SK-N-SH (cell line): Measurements from ENCODE around the gene OXSR1. TPM values are rescaled to one million over a fixed set of nuclear protein-coding genes. Genes with fewer than 3 reads are reported as not detected.

ENCODE experiments used
- CTCF ChIA-PET: fragments of 300-600, 350-600 bp; formaldehyde crosslinking; extraction: SDS; loops from one replicate; lab custom pipeline; 2021; lab: Yijun Ruan, JAX
- POLR2A ChIA-PET: fragments of 350-600 bp; sonication (Branson Sonifier 250); formaldehyde crosslinking; extraction: SDS; loops from one replicate; lab custom pipeline; 2020; ENCODE audit warnings: antibody characterized with exemption, inconsistent platforms; lab: Yijun Ruan, JAX
- DNase-seq: peaks from one replicate; pipeline ENCODE4 v3.0.0; 2012
- H2AFZ ChIP-seq: fragments of 200-600 bp; sonication (generic); 2 replicates; pipeline ENCODE4 v1.8.1; 2016; ENCODE audit warnings: antibody characterized with exemption, mild to moderate bottlenecking, low read depth
- H3F3A ChIP-seq: fragments of 200-600 bp; sonication (generic); replicated peaks from 2 replicates; pipeline ENCODE3; 2016; ENCODE audit warnings: antibody characterized with exemption, mild to moderate bottlenecking; ENCODE audit not compliant: insufficient read depth
- H3K27ac ChIP-seq, 2 experiments: fragments of 200-500 bp in 1 of 2; fragments of 200-600 bp in 1 of 2; sonication (Bioruptor generic) in 1 of 2; sonication (generic), shearing (Covaris generic) in 1 of 2; 2 replicates each; pipeline versions ENCODE4 v1.5.1 to v1.6.1; 2014 to 2016; ENCODE audit warnings: low read depth in 2 of 2, inconsistent platforms in 1 of 2, low read length in 1 of 2, mild to moderate bottlenecking in 1 of 2, mixed read lengths in 1 of 2
- H3K27me3 ChIP-seq: fragments of 200-600 bp; sonication (generic), shearing (Covaris generic); 2 replicates; pipeline ENCODE4 v1.6.1; 2016; ENCODE audit warnings: mixed run types; ENCODE audit not compliant: insufficient read depth
- H3K36me3 ChIP-seq, 2 experiments: fragments of 200-500 bp in 1 of 2; fragments of 200-600 bp in 1 of 2; sonication (Bioruptor generic) in 1 of 2; sonication (generic) in 1 of 2; replicated peaks in 1 of 2; 2 replicates each; pipeline versions ENCODE3 to v1.5.1; 2014 to 2016; ENCODE audit warnings: low read length in 1 of 2, mild to moderate bottlenecking in 1 of 2; ENCODE audit not compliant: insufficient read depth in 2 of 2, control insufficient read depth in 1 of 2
- H3K4me1 ChIP-seq, 2 experiments: fragments of 200-500 bp in 1 of 2; fragments of 200-600 bp in 1 of 2; sonication (Bioruptor generic) in 1 of 2; sonication (generic), shearing (Covaris generic) in 1 of 2; 2 replicates each; pipeline versions ENCODE4 v1.5.1 to v1.6.1; 2014 to 2016; ENCODE audit warnings: low read depth in 1 of 2, low read length in 1 of 2, mixed run types in 1 of 2; ENCODE audit not compliant: insufficient read depth in 2 of 2, control insufficient read depth in 1 of 2
- H3K4me2 ChIP-seq: fragments of 200-600 bp; sonication (generic), shearing (Covaris generic); 2 replicates; pipeline ENCODE4 v1.6.1; 2017; ENCODE audit warnings: mixed run types
- H3K4me3 ChIP-seq, 2 experiments: fragments of 200-500 bp in 1 of 2; fragments of 200-600 bp in 1 of 2; sonication (Bioruptor generic) in 1 of 2; sonication (generic), shearing (Covaris generic) in 1 of 2; 2 replicates each; pipeline versions ENCODE4 v1.5.1 to v1.8.1; 2014 to 2016; ENCODE audit warnings: low read depth in 2 of 2, inconsistent platforms in 1 of 2, low read length in 1 of 2, mild to moderate bottlenecking in 1 of 2, mixed read lengths in 1 of 2, moderate library complexity in 1 of 2
- H3K79me2 ChIP-seq: fragments of 200-600 bp; sonication (generic); 2 replicates; pipeline ENCODE4 v1.8.1; 2017; ENCODE audit warnings: mild to moderate bottlenecking; ENCODE audit not compliant: insufficient read depth
- H3K9ac ChIP-seq: fragments of 200-600 bp; sonication (generic); 2 replicates; pipeline ENCODE4 v1.6.1; 2017; ENCODE audit warnings: mixed run types
- H3K9me2 ChIP-seq: fragments of 200-600 bp; sonication (generic); 2 replicates; pipeline ENCODE4 v1.6.1; 2017; ENCODE audit warnings: mixed run types
- H3K9me3 ChIP-seq: fragments of 200-600 bp; sonication (generic); 2 replicates; pipeline ENCODE4 v1.6.1; 2017; ENCODE audit warnings: mixed run types, mild to moderate bottlenecking, moderate library complexity
- H4K20me1 ChIP-seq: fragments of 200-600 bp; sonication (generic); 2 replicates; pipeline ENCODE4 v1.6.1; 2017; ENCODE audit warnings: mild to moderate bottlenecking, mixed run types; ENCODE audit not compliant: insufficient read depth
- GABPA ChIP-seq: IDR thresholded peaks from 2 replicates; pipeline ENCODE4 v1.4.0; 2012; ENCODE audit warnings: low read depth, mild to moderate bottlenecking
- RFX5 ChIP-seq: IDR thresholded peaks from 2 replicates; pipeline ENCODE4 v1.6.1; 2012; ENCODE audit warnings: mild to moderate bottlenecking, improper control_type of control experiment, low read length
- TAF1 ChIP-seq: IDR thresholded peaks from 2 replicates; pipeline ENCODE4 v1.6.1; 2012; ENCODE audit warnings: low read depth, mild to moderate bottlenecking, low read length, moderate library complexity, borderline replicate concordance
- USF1 ChIP-seq: IDR thresholded peaks from 2 replicates; pipeline ENCODE4 v1.4.0; 2012; ENCODE audit warnings: low read depth, borderline replicate concordance
- WGBS: methylation state at CpG from one replicate; pipeline ENCODE4 v1.1.6; 2017; ENCODE audit warnings: low lambda C conversion rate; 5-methylcytosine and 5-hydroxymethylcytosine counted together
- polyA plus RNA-seq, 3 experiments: library from polyadenylated mRNA; depleted of rRNA; stranded (reverse); fragments of >200 nt; gene quantifications; 2 replicates each; pipeline ENCODE4 v1.2.3, GENCODE V29; 2012
- TF ChIP-seq, protein P1 (sequence below): IDR thresholded peaks from 2 replicates; pipeline ENCODE4 v1.6.1; 2012; ENCODE audit warnings: mild to moderate bottlenecking, low read depth, low read length, moderate library complexity
- TF ChIP-seq, protein P2 (sequence below): IDR thresholded peaks from 2 replicates; pipeline ENCODE4 v1.4.0; 2012; ENCODE audit warnings: low read depth, borderline replicate concordance
- TF ChIP-seq, protein P3 (sequence below): IDR thresholded peaks from 2 replicates; pipeline ENCODE4 v1.4.0; 2012; ENCODE audit warnings: low read depth
- TF ChIP-seq, protein P4 (sequence below): fragments of 150-350 bp; IDR thresholded peaks from 2 replicates; pipeline ENCODE4 v1.6.1; 2017; ENCODE audit warnings: antibody characterized with exemption, low read length, low read depth, borderline replicate concordance
- TF ChIP-seq, protein P5 (sequence below): fragments of 150-350 bp; IDR thresholded peaks from 2 replicates; pipeline ENCODE4 v1.6.1; 2016; ENCODE audit warnings: mild to moderate bottlenecking, low read depth, low read length

OXSR1 gene
- polyA plus RNA-seq, 1 of the 3 experiments (the other 2 are of a cell fraction), result 22.3 TPM

- no peaks in the 10 kb centered on the region for H3F3A ChIP-seq
- no peaks in the 10 kb centered on the region for H3K79me2 ChIP-seq
- H3K9me2 ChIP-seq, result no peaks in the 10 kb centered on the region
- DNase-seq, result no peak
- TF ChIP-seq, protein P1, sequence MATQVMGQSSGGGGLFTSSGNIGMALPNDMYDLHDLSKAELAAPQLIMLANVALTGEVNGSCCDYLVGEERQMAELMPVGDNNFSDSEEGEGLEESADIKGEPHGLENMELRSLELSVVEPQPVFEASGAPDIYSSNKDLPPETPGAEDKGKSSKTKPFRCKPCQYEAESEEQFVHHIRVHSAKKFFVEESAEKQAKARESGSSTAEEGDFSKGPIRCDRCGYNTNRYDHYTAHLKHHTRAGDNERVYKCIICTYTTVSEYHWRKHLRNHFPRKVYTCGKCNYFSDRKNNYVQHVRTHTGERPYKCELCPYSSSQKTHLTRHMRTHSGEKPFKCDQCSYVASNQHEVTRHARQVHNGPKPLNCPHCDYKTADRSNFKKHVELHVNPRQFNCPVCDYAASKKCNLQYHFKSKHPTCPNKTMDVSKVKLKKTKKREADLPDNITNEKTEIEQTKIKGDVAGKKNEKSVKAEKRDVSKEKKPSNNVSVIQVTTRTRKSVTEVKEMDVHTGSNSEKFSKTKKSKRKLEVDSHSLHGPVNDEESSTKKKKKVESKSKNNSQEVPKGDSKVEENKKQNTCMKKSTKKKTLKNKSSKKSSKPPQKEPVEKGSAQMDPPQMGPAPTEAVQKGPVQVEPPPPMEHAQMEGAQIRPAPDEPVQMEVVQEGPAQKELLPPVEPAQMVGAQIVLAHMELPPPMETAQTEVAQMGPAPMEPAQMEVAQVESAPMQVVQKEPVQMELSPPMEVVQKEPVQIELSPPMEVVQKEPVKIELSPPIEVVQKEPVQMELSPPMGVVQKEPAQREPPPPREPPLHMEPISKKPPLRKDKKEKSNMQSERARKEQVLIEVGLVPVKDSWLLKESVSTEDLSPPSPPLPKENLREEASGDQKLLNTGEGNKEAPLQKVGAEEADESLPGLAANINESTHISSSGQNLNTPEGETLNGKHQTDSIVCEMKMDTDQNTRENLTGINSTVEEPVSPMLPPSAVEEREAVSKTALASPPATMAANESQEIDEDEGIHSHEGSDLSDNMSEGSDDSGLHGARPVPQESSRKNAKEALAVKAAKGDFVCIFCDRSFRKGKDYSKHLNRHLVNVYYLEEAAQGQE, result peak; percentile 74
- TF ChIP-seq TAF1 (no peak), USF1 (no peak)
- TF ChIP-seq, protein P2, sequence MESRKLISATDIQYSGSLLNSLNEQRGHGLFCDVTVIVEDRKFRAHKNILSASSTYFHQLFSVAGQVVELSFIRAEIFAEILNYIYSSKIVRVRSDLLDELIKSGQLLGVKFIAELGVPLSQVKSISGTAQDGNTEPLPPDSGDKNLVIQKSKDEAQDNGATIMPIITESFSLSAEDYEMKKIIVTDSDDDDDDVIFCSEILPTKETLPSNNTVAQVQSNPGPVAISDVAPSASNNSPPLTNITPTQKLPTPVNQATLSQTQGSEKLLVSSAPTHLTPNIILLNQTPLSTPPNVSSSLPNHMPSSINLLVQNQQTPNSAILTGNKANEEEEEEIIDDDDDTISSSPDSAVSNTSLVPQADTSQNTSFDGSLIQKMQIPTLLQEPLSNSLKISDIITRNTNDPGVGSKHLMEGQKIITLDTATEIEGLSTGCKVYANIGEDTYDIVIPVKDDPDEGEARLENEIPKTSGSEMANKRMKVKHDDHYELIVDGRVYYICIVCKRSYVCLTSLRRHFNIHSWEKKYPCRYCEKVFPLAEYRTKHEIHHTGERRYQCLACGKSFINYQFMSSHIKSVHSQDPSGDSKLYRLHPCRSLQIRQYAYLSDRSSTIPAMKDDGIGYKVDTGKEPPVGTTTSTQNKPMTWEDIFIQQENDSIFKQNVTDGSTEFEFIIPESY, result no peak
- no peak overlapping the region for H3K4me2 ChIP-seq
- whole genome bisulfite sequencing, result 100% methylated on average over 1 of the region's 6 CpGs
- ChIA-PET POLR2A (no interaction called here), CTCF (interaction anchor here (1.5 kb wide), 1 partner anchor 8 kb away, joined by 3 read pairs; no protein-coding TSS in a partner anchor)
- H3K9me3 ChIP-seq, result no peaks in the 10 kb centered on the region
- no peak overlapping the region for H3K9ac ChIP-seq
- H3K4me1 ChIP-seq, result no peaks in the 10 kb centered on the region
- no peak overlapping the region for H2AFZ ChIP-seq
- H3K36me3 ChIP-seq, result peaks cover 34 to 80% of the 10 kb centered on the region in 2 experiments
- H3K4me3 ChIP-seq, result no peak overlapping the region
- H4K20me1 ChIP-seq, result no peaks in the 10 kb centered on the region
- no peaks in the 10 kb centered on the region for H3K27me3 ChIP-seq
- no peak overlapping the region for H3K27ac ChIP-seq
Measured at GRCh38 chr3:38126121-38126892, 39.0 kb upstream of the OXSR1 start.

- POLR2A ChIA-PET, result no interaction called here
- Histone ChIP-seq H3K27me3 (no peaks in the 10 kb centered on the region), H3K4me1 (no peaks in the 10 kb centered on the region), H3K4me2 (no peak overlapping the region), H3K36me3 (peaks cover 36 to 80% of the 10 kb centered on the region in 2 experiments), H3K4me3 (no peak overlapping the region), H3K9me2 (no peaks in the 10 kb centered on the region), H3K27ac (no peak overlapping the region), H3F3A (no peaks in the 10 kb centered on the region), H3K9ac (no peak overlapping the region), H3K79me2 (no peaks in the 10 kb centered on the region), H2AFZ (no peak overlapping the region), H3K9me3 (no peaks in the 10 kb centered on the region), H4K20me1 (no peaks in the 10 kb centered on the region)
- CTCF ChIA-PET, result interaction anchor here (0.8 to 2.3 kb wide), 2 partner anchors 8 to 10 kb away, joined by 4 to 7 read pairs; no protein-coding TSS in a partner anchor
- no peak for DNase-seq
- WGBS, result 94% methylated on average over 4 of the region's 4 CpGs
- TF ChIP-seq RFX5 (no peak), GABPA (no peak)
- TF ChIP-seq, protein P3, sequence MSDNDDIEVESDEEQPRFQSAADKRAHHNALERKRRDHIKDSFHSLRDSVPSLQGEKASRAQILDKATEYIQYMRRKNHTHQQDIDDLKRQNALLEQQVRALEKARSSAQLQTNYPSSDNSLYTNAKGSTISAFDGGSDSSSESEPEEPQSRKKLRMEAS, result no peak
- TF ChIP-seq, protein P4, sequence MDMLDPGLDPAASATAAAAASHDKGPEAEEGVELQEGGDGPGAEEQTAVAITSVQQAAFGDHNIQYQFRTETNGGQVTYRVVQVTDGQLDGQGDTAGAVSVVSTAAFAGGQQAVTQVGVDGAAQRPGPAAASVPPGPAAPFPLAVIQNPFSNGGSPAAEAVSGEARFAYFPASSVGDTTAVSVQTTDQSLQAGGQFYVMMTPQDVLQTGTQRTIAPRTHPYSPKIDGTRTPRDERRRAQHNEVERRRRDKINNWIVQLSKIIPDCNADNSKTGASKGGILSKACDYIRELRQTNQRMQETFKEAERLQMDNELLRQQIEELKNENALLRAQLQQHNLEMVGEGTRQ, result no peak
- TF ChIP-seq, protein P5, sequence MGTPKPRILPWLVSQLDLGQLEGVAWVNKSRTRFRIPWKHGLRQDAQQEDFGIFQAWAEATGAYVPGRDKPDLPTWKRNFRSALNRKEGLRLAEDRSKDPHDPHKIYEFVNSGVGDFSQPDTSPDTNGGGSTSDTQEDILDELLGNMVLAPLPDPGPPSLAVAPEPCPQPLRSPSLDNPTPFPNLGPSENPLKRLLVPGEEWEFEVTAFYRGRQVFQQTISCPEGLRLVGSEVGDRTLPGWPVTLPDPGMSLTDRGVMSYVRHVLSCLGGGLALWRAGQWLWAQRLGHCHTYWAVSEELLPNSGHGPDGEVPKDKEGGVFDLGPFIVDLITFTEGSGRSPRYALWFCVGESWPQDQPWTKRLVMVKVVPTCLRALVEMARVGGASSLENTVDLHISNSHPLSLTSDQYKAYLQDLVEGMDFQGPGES, result no peak
- TF ChIP-seq, protein P1, result no peak
Measured at GRCh38 chr3:38127611-38128302, 37.6 kb upstream of the OXSR1 start.
